Liver (tissue), 3 donors: ENCODE results near the gene ST7.

Source experiments
- ATF3 ChIP-seq: IDR thresholded peaks from 2 replicates; pipeline ENCODE4 v1.6.1; 2016; ENCODE audit warnings: antibody characterized with exemption
- CTCF ChIP-seq: fragments of 150-350 bp; IDR thresholded peaks from 2 replicates; pipeline ENCODE4 v1.5.1; 2017; ENCODE audit warnings: improper control_type of control experiment, low read depth, low read length; ENCODE audit not compliant: missing input control
- EGR1 ChIP-seq, 2 donors: IDR thresholded peaks; 2 replicates each; pipeline ENCODE4 v1.6.1; 2016 to 2018; ENCODE audit warnings: antibody characterized with exemption in 2 of 2, low read depth in 2 of 2
- FOXA1 ChIP-seq: IDR thresholded peaks from 2 replicates; pipeline ENCODE4 v1.6.1; 2016; ENCODE audit warnings: antibody characterized with exemption
- JUND ChIP-seq, 2 donors: IDR thresholded peaks; 2 replicates each; pipeline ENCODE4 v1.6.1; 2016; ENCODE audit warnings: antibody characterized with exemption in 2 of 2
- MAX ChIP-seq: IDR thresholded peaks from 2 replicates; pipeline ENCODE4 v1.6.1; 2016; ENCODE audit warnings: antibody characterized with exemption
- NR2F2 ChIP-seq: IDR thresholded peaks from 2 replicates; pipeline ENCODE4 v1.6.1; 2016; ENCODE audit warnings: antibody characterized with exemption
- RAD21 ChIP-seq, 2 donors: IDR thresholded peaks; 2 replicates each; pipeline ENCODE4 v1.6.1; 2016; ENCODE audit warnings: antibody characterized with exemption in 2 of 2, mild to moderate bottlenecking in 2 of 2
- REST ChIP-seq: IDR thresholded peaks from 2 replicates; pipeline ENCODE4 v1.6.1; 2016; ENCODE audit warnings: antibody characterized with exemption, mild to moderate bottlenecking
- RXRA ChIP-seq, 2 donors: IDR thresholded peaks; 2 replicates each; pipeline ENCODE4 v1.6.1; 2017 to 2018; ENCODE audit warnings: antibody characterized with exemption in 2 of 2, mild to moderate bottlenecking in 1 of 2
- SP1 ChIP-seq: IDR thresholded peaks from 2 replicates; pipeline ENCODE4 v1.6.1; 2018; ENCODE audit warnings: antibody characterized with exemption, mild to moderate bottlenecking
- TAF1 ChIP-seq: conservative IDR thresholded peaks from 2 replicates; pipeline ENCODE4 v1.6.1; 2016; ENCODE audit warnings: antibody characterized with exemption, mild to moderate bottlenecking
- YY1 ChIP-seq: IDR thresholded peaks from 2 replicates; pipeline ENCODE4 v1.6.1; 2016; ENCODE audit warnings: antibody characterized with exemption, mild to moderate bottlenecking
- ZBTB33 ChIP-seq: IDR thresholded peaks from 2 replicates; pipeline ENCODE4 v1.6.1; 2016; ENCODE audit warnings: antibody characterized with exemption
- donor health status: healthy.
- donor health status: healthy.

- TF ChIP-seq CTCF, result no peak
- TF ChIP-seq YY1, result peak; percentile 43
- no peak for TF ChIP-seq JUND (IDR thresholded peaks at IDR 0.05)
- TF ChIP-seq TAF1, result no peak
- TF ChIP-seq MAX, result no peak
- TF ChIP-seq REST, result no peak
- no peak for TF ChIP-seq EGR1 (IDR thresholded peaks at IDR 0.05; ENCODE audit: low read depth in 2 of 2)
- no peak for TF ChIP-seq ZBTB33
- TF ChIP-seq RAD21 (IDR thresholded peaks at IDR 0.05), result no peak
- TF ChIP-seq SP1, result no peak
- TF ChIP-seq RXRA (IDR thresholded peaks at IDR 0.05), result no peak
- no peak for TF ChIP-seq ATF3
- no peak for TF ChIP-seq NR2F2
- no peak for TF ChIP-seq FOXA1
Measured at GRCh38 chr7:116953372-116953905, at the start of gene ST7.
